SK-N-MC (cell line): ENCODE data around the gene PPP1R3E.

ENCODE experiments used
- DNase-seq: peaks from one replicate; pipeline ENCODE4 v3.0.0-alpha.2; 2011; ENCODE audit warnings: low read depth, low spot score
- H3K27ac ChIP-seq: fragments of 200-600 bp; sonication (generic); 2 replicates; pipeline ENCODE4 v1.5.1; 2016; ENCODE audit warnings: mixed run types
- H3K36me3 ChIP-seq: fragments of 200-600 bp; sonication (generic); 2 replicates; pipeline ENCODE4 v1.6.1; 2017; ENCODE audit warnings: antibody characterized with exemption, low read length, mixed read lengths; ENCODE audit not compliant: insufficient read depth
- H3K4me3 ChIP-seq: fragments of 200-600 bp; sonication (generic); 2 replicates; pipeline ENCODE4 v1.5.1; 2016
- H3K9ac ChIP-seq: fragments of 200-600 bp; sonication (generic); 2 replicates; pipeline ENCODE4 v1.8.0; 2017; ENCODE audit warnings: mixed run types, mixed read lengths; ENCODE audit not compliant: insufficient read length
- H3K9me3 ChIP-seq: fragments of 200-600 bp; sonication (generic); 2 replicates; pipeline ENCODE4 v1.6.1; 2017; ENCODE audit warnings: low read depth, mild to moderate bottlenecking, antibody characterized with exemption, low read length, moderate library complexity, mixed read lengths
- EZH2 ChIP-seq: fragments of 200-600 bp; sonication (generic); IDR thresholded peaks from one replicate; pipeline ENCODE4 v1.6.1; 2017; ENCODE audit warnings: antibody characterized with exemption
- FOXP2 ChIP-seq: optimal IDR thresholded peaks from 2 replicates; pipeline ENCODE3; 2011; ENCODE audit warnings: mild to moderate bottlenecking, moderate library complexity; ENCODE audit not compliant: insufficient read depth; ENCODE audit errors: extremely low read length, control extremely low read depth
- POLR2AphosphoS5 ChIP-seq: IDR thresholded peaks from 2 replicates; pipeline ENCODE4 v1.6.1; 2012; ENCODE audit warnings: mild to moderate bottlenecking, low read depth, low read length, borderline replicate concordance

PPP1R3E gene

GRCh38 chr14:23302290-23303225 lies at the start of gene PPP1R3E:
PPP1R3E (minus strand) TSS chr14:23302859; CDS start chr14:23302576, 283 bp downstream.
- peak within 1 kb of the TSS; percentile 91 for H3K9ac ChIP-seq
- no peak for DNase-seq
- H3K9me3 ChIP-seq = no peaks in the 10 kb centered on the region
- TF ChIP-seq FOXP2 (no peak), EZH2 (no peak), POLR2AphosphoS5 (no peak; the same call in 1 of the 2 replicates)
- no peaks in the 10 kb centered on the region for H3K36me3 ChIP-seq
- peak within 1 kb of the TSS; percentile 84 for H3K27ac ChIP-seq
- peak within 1 kb of the TSS; percentile 98 for H3K4me3 ChIP-seq

- Histone ChIP-seq H3K9ac (peak overlapping the region; percentile 56), H3K27ac (no peak overlapping the region), H3K9me3 (no peaks in the 10 kb centered on the region), H3K36me3 (no peaks in the 10 kb centered on the region; the same call in 1 of the 2 replicates), H3K4me3 (peak overlapping the region; percentile 85)
- DNase-seq = no peak
- TF ChIP-seq FOXP2 = no peak
- no peak for TF ChIP-seq EZH2
- TF ChIP-seq POLR2AphosphoS5 = no peak
These were observed 49.2 kb upstream of the PPP1R3E start for GRCh38 chr14:23351681-23352505.

- Histone ChIP-seq H3K9ac (no peak overlapping the region), H3K27ac (no peak overlapping the region), H3K9me3 (no peaks in the 10 kb centered on the region), H3K36me3 (no peaks in the 10 kb centered on the region), H3K4me3 (no peak overlapping the region)
- no peak for DNase-seq
- no peak for TF ChIP-seq FOXP2
- no peak for TF ChIP-seq EZH2
- no peak for TF ChIP-seq POLR2AphosphoS5
These were observed 46.6 kb upstream of the PPP1R3E start for GRCh38 chr14:23349156-23349845.

GRCh38 chr14:23348297-23348655 lies 45.6 kb upstream of the PPP1R3E start:
- H3K4me3 ChIP-seq = no peak overlapping the region
- H3K27ac ChIP-seq = no peak overlapping the region
- no peaks in the 10 kb centered on the region for H3K9me3 ChIP-seq
- TF ChIP-seq FOXP2 (no peak), POLR2AphosphoS5 (no peak), EZH2 (no peak)
- H3K36me3 ChIP-seq = no peaks in the 10 kb centered on the region
- no peak for DNase-seq
- H3K9ac ChIP-seq = no peak overlapping the region

GRCh38 chr14:23347406-23348296 lies 45.0 kb upstream of the PPP1R3E start:
- no peaks in the 10 kb centered on the region for H3K36me3 ChIP-seq
- TF ChIP-seq POLR2AphosphoS5 (no peak), FOXP2 (no peak), EZH2 (no peak)
- H3K4me3 ChIP-seq = no peak overlapping the region
- H3K27ac ChIP-seq = no peak overlapping the region
- no peak for DNase-seq
- H3K9me3 ChIP-seq = no peaks in the 10 kb centered on the region
- H3K9ac ChIP-seq = no peak overlapping the region

- H3K27ac ChIP-seq = no peak overlapping the region
- H3K9me3 ChIP-seq = no peaks in the 10 kb centered on the region
- TF ChIP-seq EZH2 (no peak), POLR2AphosphoS5 (no peak), FOXP2 (no peak)
- no peak overlapping the region for H3K4me3 ChIP-seq
- DNase-seq = no peak
- H3K36me3 ChIP-seq = no peaks in the 10 kb centered on the region
- no peak overlapping the region for H3K9ac ChIP-seq
These were observed 44.2 kb upstream of the PPP1R3E start for GRCh38 chr14:23346693-23347405.
